DND-41 (cell line): Measurements from ENCODE around the gene SLC49A4.

Experiments
- CTCF ChIP-seq: IDR thresholded peaks from 2 replicates; pipeline ENCODE4 v1.5.1; 2012; ENCODE audit warnings: borderline replicate concordance, low read length, moderate library complexity, mild to moderate bottlenecking; ENCODE audit not compliant: poor library complexity, severe bottlenecking; ENCODE audit errors: extremely low read depth
- EZH2 ChIP-seq: IDR thresholded peaks from 3 replicates; pipeline ENCODE4 v1.6.1; 2012; ENCODE audit warnings: borderline replicate concordance, low read depth, mild to moderate bottlenecking, moderate library complexity, low read length, inconsistent platforms; ENCODE audit not compliant: severe bottlenecking

DNA sequence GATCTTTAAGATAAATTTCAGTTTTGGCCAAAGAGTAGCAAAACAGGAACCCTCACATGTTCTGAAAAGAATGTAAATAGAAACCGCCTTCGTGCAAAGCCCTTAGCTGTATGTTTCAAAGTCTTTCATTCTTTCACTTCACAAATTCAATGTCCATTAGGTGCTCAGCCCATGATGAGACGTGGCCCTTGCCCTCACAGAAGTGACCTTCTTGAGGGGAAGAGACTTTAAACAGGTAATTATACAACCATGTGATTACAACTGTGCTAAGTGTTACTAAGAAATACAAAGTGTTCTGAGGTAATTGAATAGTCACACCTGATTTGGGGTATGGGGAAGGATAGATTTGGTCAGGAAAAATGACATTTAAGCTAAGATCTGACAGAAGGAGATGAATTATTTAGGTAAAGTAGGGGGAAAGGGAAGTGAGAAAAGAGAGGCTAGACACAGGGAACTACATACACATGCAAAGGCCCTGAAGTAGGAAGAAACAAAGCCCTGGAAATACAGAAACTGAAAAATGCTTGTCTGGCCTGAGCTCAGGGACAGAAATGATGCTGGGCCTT, 20.8 kb upstream of the SLC49A4 start:
- TF ChIP-seq CTCF, result no peak
- no peak for TF ChIP-seq EZH2
